Loucy (cell line): Measurements from ENCODE around the gene FGF3.

ENCODE experiments used
- H2AFZ ChIP-seq: fragments of 200-600 bp; sonication (generic); 2 replicates; pipeline ENCODE4 v1.6.0; 2016; ENCODE audit warnings: antibody characterized with exemption, mild to moderate bottlenecking, low read length, moderate library complexity
- H3F3A ChIP-seq: fragments of 200-600 bp; 2 replicates; pipeline ENCODE4 v1.6.0; 2016; ENCODE audit warnings: antibody characterized with exemption, low read depth, mild to moderate bottlenecking
- H3K27me3 ChIP-seq: fragments of 200-600 bp; sonication (generic); 2 replicates; pipeline ENCODE4 v1.6.1; 2014; ENCODE audit warnings: low read length, mild to moderate bottlenecking; ENCODE audit not compliant: insufficient read depth, poor library complexity, severe bottlenecking
- H3K36me3 ChIP-seq: fragments of 200-600 bp; sonication (generic); 2 replicates; pipeline ENCODE4 v1.6.1; 2016; ENCODE audit warnings: low read length; ENCODE audit not compliant: insufficient read depth
- H3K4me1 ChIP-seq: fragments of 200-600 bp; sonication (generic); 2 replicates; pipeline ENCODE4 v1.5.1; 2014; ENCODE audit warnings: low read length, mild to moderate bottlenecking; ENCODE audit not compliant: insufficient read depth, poor library complexity, severe bottlenecking
- H3K4me2 ChIP-seq: fragments of 200-600 bp; sonication (generic); 2 replicates; pipeline ENCODE4 v1.6.0; 2014; ENCODE audit warnings: antibody characterized with exemption, low read length, low read depth, mild to moderate bottlenecking; ENCODE audit not compliant: poor library complexity, severe bottlenecking
- H3K4me3 ChIP-seq: fragments of 200-600 bp; sonication (generic); 2 replicates; pipeline ENCODE4 v1.5.1; 2014; ENCODE audit warnings: low read length, mild to moderate bottlenecking, mixed read lengths; ENCODE audit not compliant: poor library complexity, severe bottlenecking
- H3K79me2 ChIP-seq: fragments of 200-600 bp; sonication (generic); 2 replicates; pipeline ENCODE4 v1.6.1; 2014; ENCODE audit warnings: low read length; ENCODE audit not compliant: insufficient read depth
- H3K9ac ChIP-seq: fragments of 200-600 bp; sonication (generic); 2 replicates; pipeline ENCODE4 v1.6.0; 2014; ENCODE audit warnings: mild to moderate bottlenecking, low read depth, low read length, moderate library complexity; ENCODE audit not compliant: poor library complexity, severe bottlenecking
- H3K9me2 ChIP-seq: fragments of 200-600 bp; sonication (generic); replicated peaks from 2 replicates; pipeline ENCODE4 v1.6.1; 2016; ENCODE audit warnings: low read depth, low read length, mixed read lengths
- H3K9me3 ChIP-seq: fragments of 200-600 bp; sonication (generic); 2 replicates; pipeline ENCODE4 v1.6.1; 2014; ENCODE audit warnings: mild to moderate bottlenecking, antibody characterized with exemption, low read length, low read depth; ENCODE audit not compliant: insufficient read depth
- H4K20me1 ChIP-seq: fragments of 200-600 bp; sonication (generic); 2 replicates; pipeline ENCODE4 v1.6.0; 2014; ENCODE audit warnings: antibody characterized with exemption, low read length, mild to moderate bottlenecking; ENCODE audit not compliant: insufficient read depth, poor library complexity, severe bottlenecking
- EZH2phosphoT487 ChIP-seq: fragments of 200-600 bp; IDR thresholded peaks from 2 replicates; pipeline ENCODE4 v1.6.1; 2018; ENCODE audit warnings: antibody characterized with exemption, mild to moderate bottlenecking, moderate library complexity, borderline replicate concordance
- TF ChIP-seq, protein P1 (sequence below): fragments of 200-600 bp; sonication (generic); conservative IDR thresholded peaks from 2 replicates; pipeline ENCODE4 v1.5.1; 2014; ENCODE audit warnings: mild to moderate bottlenecking, antibody characterized with exemption, low read length

Gene FGF3

DNA sequence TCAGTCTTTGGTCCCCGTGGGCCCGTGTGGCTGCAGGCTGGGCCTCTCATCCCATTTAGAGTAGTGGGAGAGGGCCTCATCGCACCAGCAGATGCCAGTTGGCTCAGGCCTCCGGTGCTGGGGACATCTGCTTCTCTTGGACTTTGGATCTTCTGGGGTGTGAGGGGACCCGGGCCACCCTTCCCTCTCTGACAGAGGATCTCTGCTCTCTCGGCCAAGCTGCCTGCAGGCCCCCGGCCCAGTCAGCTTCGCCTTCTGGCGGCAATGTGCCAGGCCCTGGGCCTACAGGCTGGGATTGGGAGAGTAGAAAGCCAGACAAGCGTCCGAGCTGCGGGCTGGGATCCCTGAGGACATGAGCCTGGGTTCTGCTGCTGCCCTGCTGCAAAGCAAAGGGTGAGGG, 15.0 kb upstream of the FGF3 start:
- H3F3A ChIP-seq, result no peaks in the 10 kb centered on the region
- no peaks in the 10 kb centered on the region for H4K20me1 ChIP-seq
- no peaks in the 10 kb centered on the region for H3K79me2 ChIP-seq
- no peaks in the 10 kb centered on the region for H3K36me3 ChIP-seq
- no peak overlapping the region for H3K4me3 ChIP-seq
- TF ChIP-seq EZH2phosphoT487, result no peak
- TF ChIP-seq, protein P1, sequence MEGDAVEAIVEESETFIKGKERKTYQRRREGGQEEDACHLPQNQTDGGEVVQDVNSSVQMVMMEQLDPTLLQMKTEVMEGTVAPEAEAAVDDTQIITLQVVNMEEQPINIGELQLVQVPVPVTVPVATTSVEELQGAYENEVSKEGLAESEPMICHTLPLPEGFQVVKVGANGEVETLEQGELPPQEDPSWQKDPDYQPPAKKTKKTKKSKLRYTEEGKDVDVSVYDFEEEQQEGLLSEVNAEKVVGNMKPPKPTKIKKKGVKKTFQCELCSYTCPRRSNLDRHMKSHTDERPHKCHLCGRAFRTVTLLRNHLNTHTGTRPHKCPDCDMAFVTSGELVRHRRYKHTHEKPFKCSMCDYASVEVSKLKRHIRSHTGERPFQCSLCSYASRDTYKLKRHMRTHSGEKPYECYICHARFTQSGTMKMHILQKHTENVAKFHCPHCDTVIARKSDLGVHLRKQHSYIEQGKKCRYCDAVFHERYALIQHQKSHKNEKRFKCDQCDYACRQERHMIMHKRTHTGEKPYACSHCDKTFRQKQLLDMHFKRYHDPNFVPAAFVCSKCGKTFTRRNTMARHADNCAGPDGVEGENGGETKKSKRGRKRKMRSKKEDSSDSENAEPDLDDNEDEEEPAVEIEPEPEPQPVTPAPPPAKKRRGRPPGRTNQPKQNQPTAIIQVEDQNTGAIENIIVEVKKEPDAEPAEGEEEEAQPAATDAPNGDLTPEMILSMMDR, result no peak
- H3K4me2 ChIP-seq, result no peak overlapping the region
- no peaks in the 10 kb centered on the region for H3K9me2 ChIP-seq
- H3K4me1 ChIP-seq, result no peaks in the 10 kb centered on the region
- no peak overlapping the region for H3K9ac ChIP-seq
- H2AFZ ChIP-seq, result no peak overlapping the region
- H3K9me3 ChIP-seq, result no peaks in the 10 kb centered on the region
- no peaks in the 10 kb centered on the region for H3K27me3 ChIP-seq

DNA sequence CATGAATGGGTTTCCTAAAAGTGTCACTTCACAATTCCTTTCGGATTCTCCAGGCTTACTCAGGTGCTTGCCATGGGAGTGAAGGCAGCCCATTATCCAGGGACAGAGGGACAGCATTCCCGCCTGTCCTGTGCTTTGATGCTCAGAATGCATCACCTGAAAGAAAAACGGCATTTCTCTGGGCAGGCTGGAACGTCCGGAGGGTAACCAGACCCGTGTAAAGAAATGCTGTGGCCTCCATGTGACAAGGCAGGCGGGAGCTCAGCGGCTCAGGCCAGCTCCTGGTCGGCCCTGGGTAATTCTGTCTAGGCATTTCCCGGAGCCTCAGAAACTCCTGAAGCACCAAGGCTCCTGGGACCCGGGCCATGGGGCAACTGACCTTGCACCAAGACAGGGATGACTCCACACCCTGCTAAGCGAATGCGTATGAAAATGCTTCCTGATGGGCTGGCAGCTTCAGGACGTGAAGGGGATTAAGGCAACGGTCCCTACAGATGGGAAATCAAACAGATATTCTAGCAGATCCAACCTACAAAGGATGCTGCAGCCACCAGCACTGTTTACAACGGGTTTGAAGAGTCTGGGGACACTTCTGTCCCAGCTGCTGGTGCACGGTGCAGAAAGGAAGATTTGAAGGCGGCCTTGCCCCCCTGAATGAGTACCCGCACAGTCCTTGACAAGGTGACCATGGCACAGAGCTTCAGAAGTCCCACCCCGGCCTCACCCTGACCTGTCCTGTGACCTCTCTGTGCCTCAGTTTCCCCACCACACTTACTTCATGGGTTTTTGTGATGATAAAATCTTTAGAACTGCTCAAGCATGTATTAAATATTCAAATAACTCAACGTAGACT, 13.6 kb upstream of the FGF3 start:
- H3K27me3 ChIP-seq, result no peaks in the 10 kb centered on the region
- H3K4me2 ChIP-seq, result no peak overlapping the region
- no peaks in the 10 kb centered on the region for H3F3A ChIP-seq
- no peak overlapping the region for H3K4me3 ChIP-seq
- H3K79me2 ChIP-seq, result no peaks in the 10 kb centered on the region
- no peaks in the 10 kb centered on the region for H4K20me1 ChIP-seq
- no peaks in the 10 kb centered on the region for H3K36me3 ChIP-seq
- H3K9me3 ChIP-seq, result no peaks in the 10 kb centered on the region
- H3K9ac ChIP-seq, result no peak overlapping the region
- no peaks in the 10 kb centered on the region for H3K9me2 ChIP-seq
- no peak overlapping the region for H2AFZ ChIP-seq
- no peaks in the 10 kb centered on the region for H3K4me1 ChIP-seq
- no peak for TF ChIP-seq EZH2phosphoT487
- TF ChIP-seq, protein P1, result no peak

DNA sequence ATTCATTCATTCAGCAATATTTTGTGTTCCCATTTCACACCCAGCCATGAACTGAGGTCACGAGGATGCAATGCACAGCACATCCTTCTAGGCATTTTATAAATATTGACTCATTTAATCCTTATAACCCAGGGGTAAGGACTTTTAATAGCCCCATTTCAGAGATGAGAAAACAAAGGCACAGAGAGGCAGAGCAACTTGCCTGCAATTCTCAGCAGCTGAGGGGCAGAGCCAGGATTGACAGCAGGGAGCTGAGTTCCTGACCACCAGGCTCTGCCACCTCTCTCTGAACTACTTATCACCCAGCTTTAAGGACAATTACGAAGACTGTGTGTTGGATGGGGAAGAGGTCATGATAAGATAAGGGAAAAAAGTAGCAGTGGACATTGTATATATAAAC, 12.8 kb upstream of the FGF3 start:
- Histone ChIP-seq H3K4me1 (no peaks in the 10 kb centered on the region), H3K9me3 (no peaks in the 10 kb centered on the region), H3K4me2 (no peak overlapping the region), H3K4me3 (no peak overlapping the region), H3F3A (no peaks in the 10 kb centered on the region), H3K9me2 (no peaks in the 10 kb centered on the region), H3K36me3 (no peaks in the 10 kb centered on the region), H3K79me2 (no peaks in the 10 kb centered on the region), H4K20me1 (no peaks in the 10 kb centered on the region), H2AFZ (no peak overlapping the region), H3K27me3 (no peaks in the 10 kb centered on the region), H3K9ac (no peak overlapping the region)
- TF ChIP-seq, protein P1, result no peak
- TF ChIP-seq EZH2phosphoT487, result no peak
